NCI-H345 (cell line): Measurements from ENCODE around the gene KCNMA1.
"Not testable (repeated sequence)": the region's sequence is repeated elsewhere in the genome, so short reads cannot be mapped to it uniquely, and the experiment has no call there.

Experiments used
- DNase-seq: peaks from one replicate; lab custom pipeline; 2025; lab: John Stamatoyannopoulos, UW

KCNMA1 gene

GRCh38 chr10:77604941-77605351, 32.7 kb downstream of the KCNMA1 start:
- no peak for DNase-seq

GRCh38 chr10:77604063-77604462, 33.5 kb downstream of the KCNMA1 start:
- DNase-seq, result no peak

GRCh38 chr10:77603534-77603927, 34.1 kb downstream of the KCNMA1 start:
- DNase-seq, result no peak

- no peak for DNase-seq
Observed at GRCh38 chr10:77602913-77603533, 34.6 kb downstream of the KCNMA1 start.

- DNase-seq, result no peak
Observed at GRCh38 chr10:77602231-77602912, 35.2 kb downstream of the KCNMA1 start.

- no peak for DNase-seq
Observed at GRCh38 chr10:77601488-77601887, 36.1 kb downstream of the KCNMA1 start.

GRCh38 chr10:77600640-77601039, 37.0 kb downstream of the KCNMA1 start:
- DNase-seq, result no peak

GRCh38 chr10:77599651-77600050, 38.0 kb downstream of the KCNMA1 start:
- no peak for DNase-seq

- no peak for DNase-seq
Observed at GRCh38 chr10:77598606-77599005, 39.0 kb downstream of the KCNMA1 start.

- DNase-seq, result no peak
Observed at GRCh38 chr10:77597560-77597959, 40.0 kb downstream of the KCNMA1 start.

- DNase-seq, result no peak
Observed at GRCh38 chr10:77594471-77594783, 43.2 kb downstream of the KCNMA1 start.

GRCh38 chr10:77593771-77594470, 43.7 kb downstream of the KCNMA1 start:
- DNase-seq, result no peak

GRCh38 chr10:77592946-77593636, 44.5 kb downstream of the KCNMA1 start:
- DNase-seq, result no peak

GRCh38 chr10:77592510-77592909, 45.1 kb downstream of the KCNMA1 start:
- DNase-seq, result no peak

GRCh38 chr10:77591238-77591880, 46.2 kb downstream of the KCNMA1 start:
- DNase-seq, result no peak

- DNase-seq, result no peak
Observed at GRCh38 chr10:77590344-77591237, 47.0 kb downstream of the KCNMA1 start.

- DNase-seq, result not testable (repeated sequence)
Observed at GRCh38 chr10:77589703-77590102, 47.9 kb downstream of the KCNMA1 start.

- no peak for DNase-seq
Observed at GRCh38 chr10:77588886-77589285, 48.7 kb downstream of the KCNMA1 start.

- DNase-seq, result no peak
Observed at GRCh38 chr10:77587416-77587790, 50.2 kb downstream of the KCNMA1 start.

- no peak for DNase-seq
Observed at GRCh38 chr10:77586719-77587415, 50.7 kb downstream of the KCNMA1 start.

GRCh38 chr10:77584938-77585337, 52.7 kb downstream of the KCNMA1 start:
- no peak for DNase-seq
